AG09319 (cell line): Measurements from ENCODE around the gene MAP2.

ENCODE experiments used
- DNase-seq: peaks from one replicate; pipeline ENCODE4 v3.0.0-alpha.2; 2010; ENCODE audit warnings: low read depth; ENCODE audit errors: extremely low read depth
- CTCF ChIP-seq: IDR thresholded peaks from 2 replicates; pipeline ENCODE4 v1.5.1; 2011; ENCODE audit warnings: low read depth, mild to moderate bottlenecking, inconsistent platforms, low read length, moderate library complexity

Gene MAP2

GRCh38 chr2:209609531-209609930, 185.7 kb downstream of the MAP2 start:
- no peak for TF ChIP-seq CTCF
- DNase-seq = no peak

- TF ChIP-seq CTCF = no peak
- DNase-seq = no peak
Observed at GRCh38 chr2:209610631-209611030, 186.8 kb downstream of the MAP2 start.

- no peak for DNase-seq
- TF ChIP-seq CTCF = no peak
Observed at GRCh38 chr2:209613649-209614305, 189.9 kb downstream of the MAP2 start.

- TF ChIP-seq CTCF = no peak
- no peak for DNase-seq
Observed at GRCh38 chr2:209614690-209615369, 191.0 kb downstream of the MAP2 start.

- DNase-seq = no peak
- TF ChIP-seq CTCF = no peak
Observed at GRCh38 chr2:209619782-209620181, 195.9 kb downstream of the MAP2 start.

- no peak for TF ChIP-seq CTCF
- DNase-seq = no peak
Observed at GRCh38 chr2:209624192-209624938, 200.5 kb downstream of the MAP2 start.

- TF ChIP-seq CTCF = no peak
- no peak for DNase-seq
Observed at GRCh38 chr2:209629597-209629996, 205.8 kb downstream of the MAP2 start.
